Activated naive CD4-positive, alpha-beta T cell treated with anti-CD3 and anti-CD28 coated beads, Interleukin-2, amount 50 U/mL, for 24 hours (primary cell): ENCODE data around the gene TPT1.
A peak's percentile ranks its signal among the peaks of the same experiment; 100 is the strongest.
"Not testable (repeated sequence)": the region's sequence is repeated elsewhere in the genome, so short reads cannot be mapped to it uniquely, and the experiment has no call there.

Experiments used
- H3K27ac Mint-ChIP-seq: one replicate; pipeline ENCODE4 v1.8.0; 2021; ENCODE audit warnings: mild to moderate bottlenecking, mixed read lengths
- H3K27me3 Mint-ChIP-seq: one replicate; pipeline ENCODE4 v1.8.0; 2021; ENCODE audit warnings: mixed read lengths
- H3K36me3 Mint-ChIP-seq: one replicate; pipeline ENCODE4 v1.8.0; 2021; ENCODE audit warnings: mixed read lengths
- H3K4me1 Mint-ChIP-seq: one replicate; pipeline ENCODE4 v1.8.0; 2021; ENCODE audit warnings: mixed read lengths
- H3K4me3 Mint-ChIP-seq: one replicate; pipeline ENCODE4 v1.8.0; 2021; ENCODE audit warnings: mild to moderate bottlenecking, mixed read lengths
- H3K9me3 Mint-ChIP-seq: one replicate; pipeline ENCODE4 v1.8.0; 2021; ENCODE audit warnings: mixed read lengths

The TPT1 gene

DNA sequence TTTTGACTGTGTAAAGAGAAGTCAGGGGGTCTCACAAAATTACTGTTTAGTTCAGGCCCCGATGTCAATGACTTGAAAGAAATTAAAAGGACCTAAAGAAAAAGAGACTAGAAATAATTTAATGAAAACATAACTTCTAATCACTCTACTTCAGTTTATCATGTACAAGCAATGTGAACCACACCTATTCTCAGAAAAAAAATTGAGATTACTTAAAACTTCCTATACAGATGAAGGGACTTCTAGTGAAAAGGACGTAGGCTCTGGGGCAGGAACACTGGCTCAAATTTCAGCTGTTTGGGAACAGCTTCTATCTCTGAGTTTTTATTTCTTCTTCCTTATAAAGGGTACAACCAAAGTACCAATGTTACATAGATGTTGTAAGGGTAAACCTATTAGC is 38.0 kb downstream of the TPT1 start:
- H3K27ac Mint-ChIP-seq = no peak overlapping the region
- no peaks in the 10 kb centered on the region for H3K36me3 Mint-ChIP-seq
- H3K27me3 Mint-ChIP-seq = no peaks in the 10 kb centered on the region
- H3K9me3 Mint-ChIP-seq = no peaks in the 10 kb centered on the region
- peaks cover 16% of the 10 kb centered on the region for H3K4me1 Mint-ChIP-seq
- H3K4me3 Mint-ChIP-seq = no peak overlapping the region

DNA sequence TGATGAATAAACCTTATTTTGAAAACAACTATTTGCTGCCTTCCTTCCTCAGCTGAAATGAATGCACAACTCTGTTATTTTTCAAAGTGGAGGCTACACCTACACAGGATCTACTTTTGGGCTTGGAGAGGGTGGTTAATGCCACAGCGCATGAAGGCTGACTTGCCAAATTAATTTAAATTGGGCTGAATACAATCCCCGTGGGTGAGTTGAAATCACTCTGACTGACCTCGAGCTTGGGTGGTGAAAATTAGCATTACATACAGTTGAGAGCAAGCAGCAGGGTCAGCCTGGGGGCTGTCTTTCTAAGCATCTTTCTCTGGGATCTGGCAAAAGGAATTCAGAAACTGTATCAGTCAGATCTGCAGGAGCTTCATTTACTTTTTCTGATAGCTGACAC is 38.5 kb downstream of the TPT1 start:
- Mint-ChIP-seq H3K27ac (no peak overlapping the region), H3K36me3 (no peaks in the 10 kb centered on the region), H3K4me3 (no peak overlapping the region), H3K9me3 (no peaks in the 10 kb centered on the region), H3K27me3 (no peaks in the 10 kb centered on the region), H3K4me1 (peaks cover 21% of the 10 kb centered on the region)

GRCh38 chr13:45301263-45301662 is 39.7 kb downstream of the TPT1 start:
- no peaks in the 10 kb centered on the region for H3K36me3 Mint-ChIP-seq
- peak overlapping the region; percentile 62 for H3K27ac Mint-ChIP-seq
- H3K27me3 Mint-ChIP-seq = no peaks in the 10 kb centered on the region
- H3K9me3 Mint-ChIP-seq = no peaks in the 10 kb centered on the region
- peaks cover 32% of the 10 kb centered on the region for H3K4me1 Mint-ChIP-seq
- H3K4me3 Mint-ChIP-seq = no peak overlapping the region

DNA sequence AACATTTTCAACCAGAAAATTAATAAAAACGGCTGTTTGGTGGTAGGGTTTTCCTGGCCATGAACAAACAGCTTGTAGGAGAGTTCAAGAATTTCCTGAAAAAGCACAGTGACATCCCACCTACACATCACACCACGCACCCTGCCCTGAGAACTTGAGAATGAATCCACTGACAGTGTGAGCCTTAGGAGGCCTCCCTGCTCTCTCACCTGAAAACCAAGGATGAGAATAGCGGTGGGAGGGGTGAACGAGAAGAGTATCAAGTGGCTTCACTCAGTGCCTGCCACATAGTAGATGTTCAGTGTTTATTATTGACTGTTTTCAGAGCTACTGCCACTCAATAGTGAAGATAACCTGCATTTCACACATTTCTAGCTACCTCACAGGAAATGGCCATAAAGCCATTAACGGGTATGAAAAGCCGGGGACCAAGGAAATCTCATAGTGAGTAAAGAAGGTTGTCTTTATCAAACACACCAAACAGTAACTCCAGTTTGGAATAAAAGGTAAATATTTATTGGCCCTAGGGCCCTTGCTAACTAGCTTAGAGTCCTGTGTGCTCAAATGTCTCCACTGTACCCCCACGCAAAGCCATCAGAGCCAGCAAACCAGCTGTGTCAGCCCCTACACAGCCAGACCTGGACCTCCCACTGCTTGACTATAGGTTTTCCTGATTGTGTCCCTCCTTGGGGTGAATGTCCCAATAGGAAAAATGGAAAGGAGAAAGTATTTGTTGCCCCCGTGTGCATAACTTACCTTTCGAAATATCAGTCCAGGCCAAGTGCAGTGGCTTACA is 40.6 kb downstream of the TPT1 start:
- no peak overlapping the region for H3K4me3 Mint-ChIP-seq
- H3K27me3 Mint-ChIP-seq = no peaks in the 10 kb centered on the region

DNA sequence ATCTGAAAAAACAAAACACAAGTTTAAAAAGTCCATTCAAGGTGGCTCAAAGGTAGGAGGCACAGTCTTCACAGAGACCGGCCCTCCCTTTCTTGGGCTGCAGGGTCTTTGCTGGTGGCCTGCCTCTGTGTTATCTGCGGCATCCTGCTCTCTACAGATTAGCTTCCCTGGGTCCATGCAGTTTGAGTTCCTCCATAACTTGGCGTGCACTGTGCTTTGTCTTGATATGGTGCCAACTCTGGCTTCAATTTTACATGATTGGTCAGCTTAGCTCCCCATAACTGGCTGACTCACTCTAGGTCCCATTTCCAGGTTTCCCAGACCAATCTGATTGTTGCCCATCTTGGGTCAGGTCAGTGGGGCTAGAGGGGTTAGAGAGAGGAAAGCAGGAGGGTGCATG is 41.8 kb downstream of the TPT1 start:
- Mint-ChIP-seq H3K4me3 (no peak overlapping the region), H3K27me3 (no peaks in the 10 kb centered on the region), H3K4me1 (peaks cover 43% of the 10 kb centered on the region), H3K9me3 (no peaks in the 10 kb centered on the region), H3K36me3 (no peaks in the 10 kb centered on the region), H3K27ac (no peak overlapping the region)

More for the DNA sequence above, 40.6 kb downstream of the TPT1 start:
- H3K4me1 Mint-ChIP-seq = peaks cover 41% of the 10 kb centered on the region
- no peaks in the 10 kb centered on the region for H3K36me3 Mint-ChIP-seq
- no peak overlapping the region for H3K27ac Mint-ChIP-seq
- H3K9me3 Mint-ChIP-seq = no peaks in the 10 kb centered on the region

DNA sequence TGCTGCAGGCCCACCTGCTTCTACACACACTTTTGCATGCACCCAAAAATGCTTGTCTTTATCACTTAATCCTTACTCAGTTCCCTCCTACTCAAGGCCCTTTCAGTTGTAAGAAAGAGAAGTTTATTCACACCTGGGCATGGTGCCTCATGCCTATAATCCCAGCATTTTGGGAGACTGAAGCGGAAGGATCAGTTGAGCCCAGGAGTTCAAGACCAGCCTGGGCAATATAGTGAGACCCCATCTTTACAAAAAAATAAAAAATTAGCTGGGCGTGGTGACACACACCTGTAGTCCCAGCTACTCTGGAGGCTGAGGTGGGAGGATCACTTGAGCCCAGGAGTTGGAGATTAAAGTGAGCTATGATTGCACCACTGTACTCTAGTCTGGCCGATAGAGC is 42.4 kb downstream of the TPT1 start:
- Mint-ChIP-seq H3K27ac (peak overlapping the region; percentile 73), H3K4me1 (peaks cover 43% of the 10 kb centered on the region)
- H3K27me3 Mint-ChIP-seq, H3K9me3 Mint-ChIP-seq, H3K36me3 Mint-ChIP-seq, H3K4me3 Mint-ChIP-seq: not testable (repeated sequence)

GRCh38 chr13:45298206-45298505 is 42.8 kb downstream of the TPT1 start:
- H3K27ac Mint-ChIP-seq = peak overlapping the region; percentile 73

GRCh38 chr13:45297456-45298205 is 43.4 kb downstream of the TPT1 start:
- no peaks in the 10 kb centered on the region for H3K9me3 Mint-ChIP-seq
- peak overlapping the region; percentile 12 for H3K4me3 Mint-ChIP-seq

More at GRCh38 chr13:45298206-45298505, 42.8 kb downstream of the TPT1 start:
- H3K4me3 Mint-ChIP-seq = no peak overlapping the region
- H3K4me1 Mint-ChIP-seq = peaks cover 43% of the 10 kb centered on the region
- no peaks in the 10 kb centered on the region for H3K9me3 Mint-ChIP-seq
- H3K27me3 Mint-ChIP-seq = no peaks in the 10 kb centered on the region
- no peaks in the 10 kb centered on the region for H3K36me3 Mint-ChIP-seq

GRCh38 chr13:45296259-45296658 is 44.7 kb downstream of the TPT1 start:
- H3K27ac Mint-ChIP-seq = peak overlapping the region; percentile 38
- no peaks in the 10 kb centered on the region for H3K9me3 Mint-ChIP-seq
- H3K27me3 Mint-ChIP-seq = no peaks in the 10 kb centered on the region
- no peak overlapping the region for H3K4me3 Mint-ChIP-seq
- no peaks in the 10 kb centered on the region for H3K36me3 Mint-ChIP-seq
- H3K4me1 Mint-ChIP-seq = peaks cover 48% of the 10 kb centered on the region

More at GRCh38 chr13:45297456-45298205, 43.4 kb downstream of the TPT1 start:
- Mint-ChIP-seq H3K27ac (peak overlapping the region; percentile 73), H3K4me1 (peaks cover 43% of the 10 kb centered on the region), H3K27me3 (no peaks in the 10 kb centered on the region), H3K36me3 (no peaks in the 10 kb centered on the region)

GRCh38 chr13:45295536-45295935 is 45.4 kb downstream of the TPT1 start:
- Mint-ChIP-seq H3K4me1 (peaks cover 48% of the 10 kb centered on the region), H3K27me3 (no peaks in the 10 kb centered on the region), H3K4me3 (no peak overlapping the region), H3K36me3 (peaks cover 3% of the 10 kb centered on the region), H3K9me3 (no peaks in the 10 kb centered on the region), H3K27ac (no peak overlapping the region)

DNA sequence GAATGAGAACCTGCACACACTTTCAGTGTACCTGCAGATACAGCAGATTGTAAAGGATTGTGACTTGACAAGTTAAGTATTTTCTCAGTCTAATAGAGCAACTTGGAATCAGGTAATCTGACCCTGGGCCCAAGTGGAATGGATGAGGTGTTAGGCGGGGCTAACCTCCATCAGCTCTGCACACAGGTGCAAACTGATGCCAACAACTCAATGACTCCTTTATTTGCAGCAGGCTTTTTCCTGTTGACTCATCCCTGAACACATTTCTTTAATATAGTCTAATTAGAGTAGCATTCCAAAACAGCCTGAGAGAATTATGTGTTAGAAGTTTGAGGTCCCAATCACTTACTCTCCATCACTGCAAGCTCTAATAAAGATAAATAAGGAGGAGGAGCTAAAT is 48.8 kb downstream of the TPT1 start:
- peaks cover 25% of the 10 kb centered on the region for H3K4me1 Mint-ChIP-seq
- peak overlapping the region; percentile 68 for H3K27ac Mint-ChIP-seq
- H3K4me3 Mint-ChIP-seq = no peak overlapping the region
- no peaks in the 10 kb centered on the region for H3K9me3 Mint-ChIP-seq
- peaks cover 6% of the 10 kb centered on the region for H3K36me3 Mint-ChIP-seq
- H3K27me3 Mint-ChIP-seq = no peaks in the 10 kb centered on the region

- H3K4me1 Mint-ChIP-seq = peaks cover 5% of the 10 kb centered on the region
- no peak overlapping the region for H3K4me3 Mint-ChIP-seq
- peaks cover 9% of the 10 kb centered on the region for H3K36me3 Mint-ChIP-seq
- no peak overlapping the region for H3K27ac Mint-ChIP-seq
- H3K9me3 Mint-ChIP-seq = no peaks in the 10 kb centered on the region
- no peaks in the 10 kb centered on the region for H3K27me3 Mint-ChIP-seq
These were observed 50.9 kb downstream of the TPT1 start for GRCh38 chr13:45289936-45290563.
